Liver (tissue), 9 donors: Measurements from ENCODE around the gene SPO11. TPM values are rescaled to one million over a fixed set of nuclear protein-coding genes. Genes with fewer than 3 reads are reported as not detected.

Experiments
- DNase-seq: peaks from one replicate; pipeline ENCODE4 v3.0.0-alpha.2; 2017; ENCODE audit warnings: low spot score
- H3K27ac ChIP-seq, 2 donors: one replicate each; pipeline ENCODE4 v1.7.0; 2013; ENCODE audit warnings: inconsistent platforms in 2 of 2, low read length in 2 of 2, control low read depth in 1 of 2, low read depth in 1 of 2, mild to moderate bottlenecking in 1 of 2
- H3K27me3 ChIP-seq, 4 donors: one replicate each; pipeline versions ENCODE4 v1.6.1 to v1.7.0; 2013; ENCODE audit warnings: low read length in 3 of 4, inconsistent platforms in 1 of 4, mild to moderate bottlenecking in 1 of 4, moderate library complexity in 1 of 4; ENCODE audit not compliant: control insufficient read depth in 4 of 4, insufficient read depth in 4 of 4
- H3K36me3 ChIP-seq, 4 donors: one replicate each; pipeline versions ENCODE4 v1.6.1 to v1.7.0; 2013; ENCODE audit warnings: low read length in 3 of 4, mild to moderate bottlenecking in 3 of 4, low read depth in 1 of 4, moderate library complexity in 1 of 4; ENCODE audit not compliant: control insufficient read depth in 4 of 4, insufficient read depth in 3 of 4
- H3K4me1 ChIP-seq, 4 donors: one replicate each; pipeline versions ENCODE4 v1.6.1 to v1.7.0; 2013; ENCODE audit warnings: low read length in 3 of 4, mild to moderate bottlenecking in 3 of 4, moderate library complexity in 1 of 4; ENCODE audit not compliant: control insufficient read depth in 4 of 4, insufficient read depth in 4 of 4
- H3K4me3 ChIP-seq, 3 donors: one replicate each; pipeline versions ENCODE4 v1.6.1 to v1.7.0; 2013; ENCODE audit warnings: low read length in 3 of 3, control low read depth in 1 of 3, low read depth in 1 of 3, mild to moderate bottlenecking in 1 of 3
- H3K9ac ChIP-seq, 2 donors: one replicate each; pipeline ENCODE4 v1.7.0; 2013; ENCODE audit warnings: low read length in 2 of 2, mild to moderate bottlenecking in 2 of 2, moderate library complexity in 2 of 2, control low read depth in 1 of 2, low read depth in 1 of 2
- H3K9me3 ChIP-seq, 4 donors: one replicate each; pipeline versions ENCODE4 v1.6.1 to v1.7.0; 2013; ENCODE audit warnings: low read length in 3 of 4; ENCODE audit not compliant: control insufficient read depth in 4 of 4
- CTCF ChIP-seq: fragments of 150-350 bp; IDR thresholded peaks from 2 replicates; pipeline ENCODE4 v1.5.1; 2017; ENCODE audit warnings: improper control_type of control experiment, low read depth, low read length; ENCODE audit not compliant: missing input control
- EGR1 ChIP-seq, 2 donors: IDR thresholded peaks; 2 replicates each; pipeline ENCODE4 v1.6.1; 2016 to 2018; ENCODE audit warnings: antibody characterized with exemption in 2 of 2, low read depth in 2 of 2
- FOXA1 ChIP-seq: IDR thresholded peaks from 2 replicates; pipeline ENCODE4 v1.6.1; 2016; ENCODE audit warnings: antibody characterized with exemption
- FOXA2 ChIP-seq: IDR thresholded peaks from 2 replicates; pipeline ENCODE4 v1.6.1; 2016; ENCODE audit warnings: antibody characterized with exemption
- GABPA ChIP-seq, 2 donors: IDR thresholded peaks in 1 of 2; conservative IDR thresholded peaks in 1 of 2; 2 replicates each; pipeline ENCODE4 v1.6.1; 2016; ENCODE audit warnings: antibody characterized with exemption in 2 of 2, mild to moderate bottlenecking in 1 of 2, moderate library complexity in 1 of 2
- HNF4A ChIP-seq, 2 donors: conservative IDR thresholded peaks; 2 replicates each; pipeline ENCODE4 v1.6.1; 2016; ENCODE audit warnings: antibody characterized with exemption in 2 of 2, mild to moderate bottlenecking in 2 of 2
- HNF4G ChIP-seq: IDR thresholded peaks from 2 replicates; pipeline ENCODE4 v1.6.1; 2016; ENCODE audit warnings: antibody characterized with exemption
- JUND ChIP-seq, 2 donors: IDR thresholded peaks; 2 replicates each; pipeline ENCODE4 v1.6.1; 2016; ENCODE audit warnings: antibody characterized with exemption in 2 of 2
- NR2F2 ChIP-seq: IDR thresholded peaks from 2 replicates; pipeline ENCODE4 v1.6.1; 2016; ENCODE audit warnings: antibody characterized with exemption
- RAD21 ChIP-seq, 2 donors: IDR thresholded peaks; 2 replicates each; pipeline ENCODE4 v1.6.1; 2016; ENCODE audit warnings: antibody characterized with exemption in 2 of 2, mild to moderate bottlenecking in 2 of 2
- RXRA ChIP-seq, 2 donors: IDR thresholded peaks; 2 replicates each; pipeline ENCODE4 v1.6.1; 2017 to 2018; ENCODE audit warnings: antibody characterized with exemption in 2 of 2, mild to moderate bottlenecking in 1 of 2
- SP1 ChIP-seq: IDR thresholded peaks from 2 replicates; pipeline ENCODE4 v1.6.1; 2018; ENCODE audit warnings: antibody characterized with exemption, mild to moderate bottlenecking
- TAF1 ChIP-seq: conservative IDR thresholded peaks from 2 replicates; pipeline ENCODE4 v1.6.1; 2016; ENCODE audit warnings: antibody characterized with exemption, mild to moderate bottlenecking
- YY1 ChIP-seq: IDR thresholded peaks from 2 replicates; pipeline ENCODE4 v1.6.1; 2016; ENCODE audit warnings: antibody characterized with exemption, mild to moderate bottlenecking
- ZBTB33 ChIP-seq: IDR thresholded peaks from 2 replicates; pipeline ENCODE4 v1.6.1; 2016; ENCODE audit warnings: antibody characterized with exemption
- WGBS: extraction: QIAGEN DNeasy Blood & Tissue Kit; methylation state at CpG from one replicate; pipeline ENCODE4 v1.1.7; 2013; 5-methylcytosine and 5-hydroxymethylcytosine counted together
- polyA plus RNA-seq, 2 donors: library from polyadenylated mRNA; stranded (reverse) in 1 of 2; unstranded in 1 of 2; fragments of 200-250 nt in 1 of 2; fragments of >200 nt in 1 of 2; fragmentation: Nextera tagmentation in 1 of 2; extraction: Ambion mirVana in 1 of 2; gene quantifications; one replicate each; pipeline versions ENCODE4 v1.2.1 to v1.2.3, GENCODE V29; 2013 to 2015
- total RNA-seq, 2 donors: library from RNA; depleted of rRNA; stranded (reverse); fragments of >200 nt; gene quantifications; one replicate each; pipeline ENCODE4 v1.2.3, GENCODE V29; 2014
- TF ChIP-seq, protein P1 (sequence below): IDR thresholded peaks from 2 replicates; pipeline ENCODE4 v1.6.1; 2016; ENCODE audit warnings: antibody characterized with exemption
- TF ChIP-seq, protein P2 (sequence below): IDR thresholded peaks from 2 replicates; pipeline ENCODE4 v1.6.1; 2016; ENCODE audit warnings: antibody characterized with exemption, mild to moderate bottlenecking
- TF ChIP-seq, protein P3 (sequence below): IDR thresholded peaks from 2 replicates; pipeline ENCODE4 v1.6.1; 2016; ENCODE audit warnings: antibody characterized with exemption
- donor health status: healthy.
- donor health status: healthy.
- donor health status: healthy.
- donor health status: healthy.
- donor health status: healthy.

The SPO11 gene
- total and polyA plus RNA-seq, 4 donors, result not detected

- TF ChIP-seq ZBTB33, result no peak
- no peak for TF ChIP-seq EGR1 (IDR thresholded peaks at IDR 0.05; ENCODE audit: low read depth in 2 of 2)
- TF ChIP-seq GABPA (IDR thresholded peaks at IDR 0.05 in 1 of 2, conservative IDR thresholded peaks at IDR 0.05 in 1 of 2), result no peak
- no peak for TF ChIP-seq CTCF
- TF ChIP-seq RXRA (IDR thresholded peaks at IDR 0.05), result no peak
- TF ChIP-seq JUND (IDR thresholded peaks at IDR 0.05), result no peak
- TF ChIP-seq, protein P1, sequence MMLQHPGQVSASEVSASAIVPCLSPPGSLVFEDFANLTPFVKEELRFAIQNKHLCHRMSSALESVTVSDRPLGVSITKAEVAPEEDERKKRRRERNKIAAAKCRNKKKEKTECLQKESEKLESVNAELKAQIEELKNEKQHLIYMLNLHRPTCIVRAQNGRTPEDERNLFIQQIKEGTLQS, result no peak
- no peak for TF ChIP-seq HNF4G
- TF ChIP-seq, protein P2, sequence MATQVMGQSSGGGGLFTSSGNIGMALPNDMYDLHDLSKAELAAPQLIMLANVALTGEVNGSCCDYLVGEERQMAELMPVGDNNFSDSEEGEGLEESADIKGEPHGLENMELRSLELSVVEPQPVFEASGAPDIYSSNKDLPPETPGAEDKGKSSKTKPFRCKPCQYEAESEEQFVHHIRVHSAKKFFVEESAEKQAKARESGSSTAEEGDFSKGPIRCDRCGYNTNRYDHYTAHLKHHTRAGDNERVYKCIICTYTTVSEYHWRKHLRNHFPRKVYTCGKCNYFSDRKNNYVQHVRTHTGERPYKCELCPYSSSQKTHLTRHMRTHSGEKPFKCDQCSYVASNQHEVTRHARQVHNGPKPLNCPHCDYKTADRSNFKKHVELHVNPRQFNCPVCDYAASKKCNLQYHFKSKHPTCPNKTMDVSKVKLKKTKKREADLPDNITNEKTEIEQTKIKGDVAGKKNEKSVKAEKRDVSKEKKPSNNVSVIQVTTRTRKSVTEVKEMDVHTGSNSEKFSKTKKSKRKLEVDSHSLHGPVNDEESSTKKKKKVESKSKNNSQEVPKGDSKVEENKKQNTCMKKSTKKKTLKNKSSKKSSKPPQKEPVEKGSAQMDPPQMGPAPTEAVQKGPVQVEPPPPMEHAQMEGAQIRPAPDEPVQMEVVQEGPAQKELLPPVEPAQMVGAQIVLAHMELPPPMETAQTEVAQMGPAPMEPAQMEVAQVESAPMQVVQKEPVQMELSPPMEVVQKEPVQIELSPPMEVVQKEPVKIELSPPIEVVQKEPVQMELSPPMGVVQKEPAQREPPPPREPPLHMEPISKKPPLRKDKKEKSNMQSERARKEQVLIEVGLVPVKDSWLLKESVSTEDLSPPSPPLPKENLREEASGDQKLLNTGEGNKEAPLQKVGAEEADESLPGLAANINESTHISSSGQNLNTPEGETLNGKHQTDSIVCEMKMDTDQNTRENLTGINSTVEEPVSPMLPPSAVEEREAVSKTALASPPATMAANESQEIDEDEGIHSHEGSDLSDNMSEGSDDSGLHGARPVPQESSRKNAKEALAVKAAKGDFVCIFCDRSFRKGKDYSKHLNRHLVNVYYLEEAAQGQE, result no peak
- no peak for TF ChIP-seq YY1
- TF ChIP-seq FOXA2, result no peak
- TF ChIP-seq FOXA1, result no peak
- TF ChIP-seq, protein P3, sequence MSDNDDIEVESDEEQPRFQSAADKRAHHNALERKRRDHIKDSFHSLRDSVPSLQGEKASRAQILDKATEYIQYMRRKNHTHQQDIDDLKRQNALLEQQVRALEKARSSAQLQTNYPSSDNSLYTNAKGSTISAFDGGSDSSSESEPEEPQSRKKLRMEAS, result no peak
- no peak for TF ChIP-seq NR2F2
- no peak for TF ChIP-seq TAF1
- TF ChIP-seq HNF4A (conservative IDR thresholded peaks at IDR 0.05), result no peak
- no peak for TF ChIP-seq RAD21 (IDR thresholded peaks at IDR 0.05)
- no peak for TF ChIP-seq SP1
- no peak for DNase-seq
- 96% methylated on average over 9 of the region's 9 CpGs for WGBS
- Histone ChIP-seq H3K4me1 (peaks cover 0 to 4% (median 2%) of the 10 kb centered on the region in 4 donors), H3K27me3 (no peaks in the 10 kb centered on the region), H3K36me3 (peaks cover 18 to 98% (median 64%) of the 10 kb centered on the region in 4 donors), H3K4me3 (no peak overlapping the region), H3K9me3 (no peaks in the 10 kb centered on the region), H3K27ac (no peak overlapping the region), H3K9ac (no peak overlapping the region)
Observed at GRCh38 chr20:57370316-57370715, 40.7 kb downstream of the SPO11 start.
